GM12875 (cell line): Measurements from ENCODE around the gene GNAT2.

Source experiments
- H3K4me3 ChIP-seq: one replicate; pipeline ENCODE4 v1.5.1; 2011; ENCODE audit warnings: low read depth, low read length, control low read depth
- TF ChIP-seq, protein P1 (sequence below): IDR thresholded peaks from 2 replicates; pipeline ENCODE4 v1.5.1; 2011; ENCODE audit warnings: low read depth, mild to moderate bottlenecking, control low read depth, inconsistent platforms, low read length, moderate library complexity, borderline replicate concordance; ENCODE audit not compliant: insufficient read depth

GNAT2 gene

GRCh38 chr1:109584766-109585165 lies 34.6 kb downstream of the GNAT2 start:
- H3K4me3 ChIP-seq = no peak overlapping the region
- TF ChIP-seq, protein P1, sequence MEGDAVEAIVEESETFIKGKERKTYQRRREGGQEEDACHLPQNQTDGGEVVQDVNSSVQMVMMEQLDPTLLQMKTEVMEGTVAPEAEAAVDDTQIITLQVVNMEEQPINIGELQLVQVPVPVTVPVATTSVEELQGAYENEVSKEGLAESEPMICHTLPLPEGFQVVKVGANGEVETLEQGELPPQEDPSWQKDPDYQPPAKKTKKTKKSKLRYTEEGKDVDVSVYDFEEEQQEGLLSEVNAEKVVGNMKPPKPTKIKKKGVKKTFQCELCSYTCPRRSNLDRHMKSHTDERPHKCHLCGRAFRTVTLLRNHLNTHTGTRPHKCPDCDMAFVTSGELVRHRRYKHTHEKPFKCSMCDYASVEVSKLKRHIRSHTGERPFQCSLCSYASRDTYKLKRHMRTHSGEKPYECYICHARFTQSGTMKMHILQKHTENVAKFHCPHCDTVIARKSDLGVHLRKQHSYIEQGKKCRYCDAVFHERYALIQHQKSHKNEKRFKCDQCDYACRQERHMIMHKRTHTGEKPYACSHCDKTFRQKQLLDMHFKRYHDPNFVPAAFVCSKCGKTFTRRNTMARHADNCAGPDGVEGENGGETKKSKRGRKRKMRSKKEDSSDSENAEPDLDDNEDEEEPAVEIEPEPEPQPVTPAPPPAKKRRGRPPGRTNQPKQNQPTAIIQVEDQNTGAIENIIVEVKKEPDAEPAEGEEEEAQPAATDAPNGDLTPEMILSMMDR = no peak

- TF ChIP-seq, protein P1 = no peak
- no peak overlapping the region for H3K4me3 ChIP-seq
Observed at GRCh38 chr1:109582021-109582420, 37.4 kb downstream of the GNAT2 start.

DNA sequence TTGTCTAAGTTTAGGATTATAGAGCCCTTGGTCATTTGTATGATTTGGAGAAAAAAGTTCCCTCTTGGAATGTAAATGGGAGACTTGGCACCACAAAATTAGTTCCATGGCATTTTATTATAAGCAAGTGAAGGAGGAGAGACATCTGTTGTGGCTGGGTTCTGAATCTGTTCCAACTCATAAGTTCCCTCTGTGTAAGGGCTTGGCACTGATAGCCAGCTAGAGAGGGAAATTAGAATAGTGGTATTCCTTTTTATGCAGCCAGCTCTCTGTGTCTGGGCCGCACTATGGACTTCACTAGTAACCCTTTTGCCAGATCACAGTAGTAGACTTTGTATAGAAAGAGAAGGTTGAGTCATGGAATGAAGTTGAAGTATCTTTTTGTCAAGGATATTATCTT lies 39.9 kb downstream of the GNAT2 start:
- TF ChIP-seq, protein P1 = no peak
- no peak overlapping the region for H3K4me3 ChIP-seq

GRCh38 chr1:109578947-109579443 lies 40.4 kb downstream of the GNAT2 start:
- TF ChIP-seq, protein P1 = no peak
- no peak overlapping the region for H3K4me3 ChIP-seq

DNA sequence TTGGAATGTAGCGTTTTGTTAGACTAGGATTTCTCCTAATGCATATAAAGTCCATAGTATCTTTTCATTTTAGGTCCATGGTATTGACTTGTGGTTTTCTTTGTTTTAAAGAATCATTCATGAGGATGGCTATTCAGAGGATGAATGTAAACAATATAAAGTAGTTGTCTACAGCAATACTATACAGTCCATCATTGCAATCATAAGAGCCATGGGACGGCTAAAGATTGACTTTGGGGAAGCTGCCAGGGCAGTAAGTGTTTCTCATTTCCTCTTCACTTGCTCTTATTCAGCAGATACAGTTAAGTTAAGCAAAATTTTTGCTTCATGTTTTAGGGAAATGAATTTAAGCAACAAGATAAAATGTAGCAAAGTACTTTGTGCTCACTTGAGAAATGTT lies 45.6 kb downstream of the GNAT2 start:
- no peak overlapping the region for H3K4me3 ChIP-seq
- TF ChIP-seq, protein P1 = no peak

GRCh38 chr1:109570414-109570813 lies 49.0 kb downstream of the GNAT2 start:
- H3K4me3 ChIP-seq = no peak overlapping the region

DNA sequence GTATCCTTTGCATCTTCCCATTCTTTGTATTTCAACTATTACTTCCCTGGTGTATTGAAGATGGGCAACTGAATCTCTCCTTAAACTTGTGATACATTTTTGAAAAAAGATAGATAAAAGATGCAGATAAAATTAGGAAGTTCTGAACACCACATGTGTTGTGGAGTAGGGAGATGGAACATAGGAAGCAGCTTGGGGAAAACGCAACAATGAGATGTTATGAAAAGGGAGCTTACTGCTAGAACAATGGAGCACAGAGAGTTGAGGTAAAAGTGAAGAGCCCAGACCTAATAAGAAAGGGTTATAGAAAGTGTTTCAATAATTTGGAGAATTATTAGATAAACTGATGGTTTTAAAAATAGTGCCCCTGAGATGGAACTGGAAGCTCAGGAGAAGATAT lies 50.1 kb downstream of the GNAT2 start:
- TF ChIP-seq, protein P1 = no peak
- H3K4me3 ChIP-seq = no peak overlapping the region

More at GRCh38 chr1:109570414-109570813, 49.0 kb downstream of the GNAT2 start:
- TF ChIP-seq, protein P1 = no peak
